ENCODE results near the gene RAB11FIP5.

- TF ChIP-seq, protein P1, sequence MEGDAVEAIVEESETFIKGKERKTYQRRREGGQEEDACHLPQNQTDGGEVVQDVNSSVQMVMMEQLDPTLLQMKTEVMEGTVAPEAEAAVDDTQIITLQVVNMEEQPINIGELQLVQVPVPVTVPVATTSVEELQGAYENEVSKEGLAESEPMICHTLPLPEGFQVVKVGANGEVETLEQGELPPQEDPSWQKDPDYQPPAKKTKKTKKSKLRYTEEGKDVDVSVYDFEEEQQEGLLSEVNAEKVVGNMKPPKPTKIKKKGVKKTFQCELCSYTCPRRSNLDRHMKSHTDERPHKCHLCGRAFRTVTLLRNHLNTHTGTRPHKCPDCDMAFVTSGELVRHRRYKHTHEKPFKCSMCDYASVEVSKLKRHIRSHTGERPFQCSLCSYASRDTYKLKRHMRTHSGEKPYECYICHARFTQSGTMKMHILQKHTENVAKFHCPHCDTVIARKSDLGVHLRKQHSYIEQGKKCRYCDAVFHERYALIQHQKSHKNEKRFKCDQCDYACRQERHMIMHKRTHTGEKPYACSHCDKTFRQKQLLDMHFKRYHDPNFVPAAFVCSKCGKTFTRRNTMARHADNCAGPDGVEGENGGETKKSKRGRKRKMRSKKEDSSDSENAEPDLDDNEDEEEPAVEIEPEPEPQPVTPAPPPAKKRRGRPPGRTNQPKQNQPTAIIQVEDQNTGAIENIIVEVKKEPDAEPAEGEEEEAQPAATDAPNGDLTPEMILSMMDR (IDR thresholded peaks at IDR 0.05), result no peak
- TF ChIP-seq POLR2A (IDR thresholded peaks at IDR 0.05), result no peak
Measured at GRCh38 chr2:73109431-73110167, 3.1 kb downstream of the RAB11FIP5 start.

Measured in thyroid gland (tissue), 4 donors.